Right renal pelvis (tissue), 4 donors: Measurements from ENCODE around the gene PTPRH. TPM values are rescaled to one million over a fixed set of nuclear protein-coding genes. Genes with fewer than 3 reads are reported as not detected.
"Not testable (repeated sequence)": the region's sequence is repeated elsewhere in the genome, so short reads cannot be mapped to it uniquely, and the experiment has no call there.

Experiments
- DNase-seq, 4 donors: peaks; one replicate each; pipeline ENCODE4 v3.0.0-alpha.2; 2013; ENCODE audit warnings: low read depth in 4 of 4, low spot score in 3 of 4, missing footprints in 1 of 4
- polyA plus RNA-seq, 4 donors: library from polyadenylated mRNA; unstranded; fragments of 120-200 nt; gene quantifications; one replicate each; pipeline ENCODE4 v1.2.1, GENCODE V29; 2013; ENCODE audit not compliant: insufficient read length in 4 of 4

PTPRH gene
- polyA plus RNA-seq, 4 donors: 0.10 to 0.49 (median 0.27) TPM; not detected in 1

GRCh38 chr19:55226273-55226672 lies 17.0 kb upstream of the PTPRH start:
- DNase-seq: no peak

- no peak for DNase-seq
These were observed 16.2 kb upstream of the PTPRH start for GRCh38 chr19:55225415-55225958.

GRCh38 chr19:55224679-55225414 lies 15.5 kb upstream of the PTPRH start:
- not testable (repeated sequence) for DNase-seq

- no peak for DNase-seq
These were observed 14.9 kb upstream of the PTPRH start for GRCh38 chr19:55224038-55224665.

GRCh38 chr19:55223291-55224037 lies 14.2 kb upstream of the PTPRH start:
- DNase-seq: no peak

GRCh38 chr19:55220525-55220924 lies 11.2 kb upstream of the PTPRH start:
- DNase-seq: no peak

- peak; percentile 48 to 64 (median 59) for DNase-seq
These were observed 7.3 kb upstream of the PTPRH start for GRCh38 chr19:55216461-55217198.

- DNase-seq: no peak
These were observed 4.2 kb upstream of the PTPRH start for GRCh38 chr19:55213547-55213946.

- no peak for DNase-seq
These were observed 3.1 kb upstream of the PTPRH start for GRCh38 chr19:55212447-55212846.

- DNase-seq: no peak
These were observed 582 bp upstream of the PTPRH start for GRCh38 chr19:55209693-55210472.

GRCh38 chr19:55206664-55207500 lies 2.4 kb downstream of the PTPRH start:
- DNase-seq: peak in 1 of 4 donors; percentile 18

- not testable (repeated sequence) for DNase-seq
These were observed 7.1 kb downstream of the PTPRH start for GRCh38 chr19:55202199-55202598.

GRCh38 chr19:55199620-55200204 lies 9.6 kb downstream of the PTPRH start:
- no peak for DNase-seq

- DNase-seq: no peak
These were observed 10.7 kb downstream of the PTPRH start for GRCh38 chr19:55198651-55199050.

- no peak for DNase-seq
These were observed 11.8 kb downstream of the PTPRH start for GRCh38 chr19:55197528-55197927.

- no peak for DNase-seq
These were observed 12.5 kb downstream of the PTPRH start for GRCh38 chr19:55196803-55197202.

- DNase-seq: no peak
These were observed 15.8 kb downstream of the PTPRH start for GRCh38 chr19:55193481-55193880.

GRCh38 chr19:55189403-55189835 lies 19.9 kb downstream of the PTPRH start:
- DNase-seq: no peak
